GM19452 (cell line): ENCODE results near the gene UBE2J1.

Experiments
- ATAC-seq: cut with Tn5 transposase; IDR thresholded peaks from one replicate; pipeline ENCODE4 v1.9.1; 2021; ENCODE audit not compliant: unreplicated experiment

Gene UBE2J1

GRCh38 chr6:89368107-89368506 is 15.6 kb upstream of the UBE2J1 start:
- ATAC-seq = no peak

- no peak for ATAC-seq
Measured at GRCh38 chr6:89364586-89364985, 12.1 kb upstream of the UBE2J1 start.

- ATAC-seq = no peak
Measured at GRCh38 chr6:89361171-89361570, 8.6 kb upstream of the UBE2J1 start.

GRCh38 chr6:89360415-89360999 is 8.0 kb upstream of the UBE2J1 start:
- peak; percentile 53 for ATAC-seq

- no peak for ATAC-seq
Measured at GRCh38 chr6:89359561-89359960, 7.0 kb upstream of the UBE2J1 start.

- ATAC-seq = peak; percentile 42
Measured at GRCh38 chr6:89357390-89357789, 4.9 kb upstream of the UBE2J1 start.

- ATAC-seq = no peak
Measured at GRCh38 chr6:89356642-89357170, 4.2 kb upstream of the UBE2J1 start.

- ATAC-seq = no peak
Measured at GRCh38 chr6:89355511-89356194, 3.1 kb upstream of the UBE2J1 start.

GRCh38 chr6:89353702-89354392 is 1.3 kb upstream of the UBE2J1 start:
- no peak for ATAC-seq

- ATAC-seq = no peak
Measured at GRCh38 chr6:89353118-89353556, 615 bp upstream of the UBE2J1 start.

- ATAC-seq = no peak
Measured at GRCh38 chr6:89351671-89352277, 748 bp downstream of the UBE2J1 start.

GRCh38 chr6:89350281-89350966 is 2.1 kb downstream of the UBE2J1 start:
- peak; percentile 44 for ATAC-seq

- ATAC-seq = no peak
Measured at GRCh38 chr6:89348372-89348771, 4.2 kb downstream of the UBE2J1 start.

- ATAC-seq = no peak
Measured at GRCh38 chr6:89347825-89348224, 4.7 kb downstream of the UBE2J1 start.

- ATAC-seq = no peak
Measured at GRCh38 chr6:89346433-89346832, 6.1 kb downstream of the UBE2J1 start.

GRCh38 chr6:89339565-89339964 is 13.0 kb downstream of the UBE2J1 start:
- ATAC-seq = no peak

GRCh38 chr6:89335164-89335563 is 17.4 kb downstream of the UBE2J1 start:
- ATAC-seq = no peak

- ATAC-seq = no peak
Measured at GRCh38 chr6:89330910-89331309, 21.6 kb downstream of the UBE2J1 start.

GRCh38 chr6:89328976-89329375 is 23.5 kb downstream of the UBE2J1 start:
- ATAC-seq = no peak

GRCh38 chr6:89324304-89324703 is 28.2 kb downstream of the UBE2J1 start:
- no peak for ATAC-seq

GRCh38 chr6:89323511-89323971 is 29.0 kb downstream of the UBE2J1 start:
- ATAC-seq = no peak
